Esophagus muscularis mucosa (tissue), 4 donors: ENCODE measurements around the gene SFSWAP. TPM values are rescaled to one million over a fixed set of nuclear protein-coding genes. Genes with fewer than 3 reads are reported as not detected.

ENCODE experiments used
- DNase-seq: peaks from one replicate; pipeline ENCODE4 v3.0.0-alpha.2; 2017; ENCODE audit errors: extremely low spot score
- H3K27ac ChIP-seq, 4 donors: fragments of 200-600 bp; sonication (generic); replicated peaks in 1 of 4; 1 replicate in 3 of 4; 2 replicates in 1 of 4; pipeline ENCODE4 v1.5.1; 2016 to 2019; ENCODE audit warnings: mild to moderate bottlenecking in 1 of 4
- H3K27me3 ChIP-seq, 4 donors: fragments of 200-600 bp; sonication (generic); one replicate each; pipeline versions ENCODE4 v1.5.1 to v1.6.0; 2016 to 2019
- H3K36me3 ChIP-seq, 4 donors: fragments of 200-600 bp; sonication (generic); one replicate each; pipeline ENCODE4 v1.5.1; 2016 to 2019
- H3K4me1 ChIP-seq, 4 donors: fragments of 200-600 bp; sonication (generic); one replicate each; pipeline ENCODE4 v1.5.1; 2016 to 2019
- H3K4me3 ChIP-seq, 4 donors: fragments of 200-600 bp; sonication (generic); 1 replicate in 2 of 4; 2 replicates in 2 of 4; pipeline ENCODE4 v1.5.1; 2016 to 2019; ENCODE audit warnings: mild to moderate bottlenecking in 4 of 4, moderate library complexity in 1 of 4
- H3K9me3 ChIP-seq, 4 donors: fragments of 200-600 bp; sonication (generic); 1 replicate in 3 of 4; 2 replicates in 1 of 4; pipeline ENCODE4 v1.5.1; 2016 to 2019
- CTCF ChIP-seq, 3 experiments: fragments of 200-600 bp in 2 of 3; fragments of 450-650 bp in 1 of 3; sonication (generic) in 2 of 3; IDR thresholded peaks; one replicate each; pipeline ENCODE4 v1.5.1; 2017 to 2019; ENCODE audit warnings: antibody characterized with exemption in 3 of 3, mild to moderate bottlenecking in 2 of 3, moderate library complexity in 1 of 3
- EP300 ChIP-seq: sonication (generic); formaldehyde crosslinking; IDR thresholded peaks from one replicate; pipeline ENCODE4 v1.6.1; 2017; ENCODE audit warnings: antibody characterized with exemption
- POLR2A ChIP-seq: fragments of 450-650 bp; IDR thresholded peaks from one replicate; pipeline ENCODE4 v1.6.1; 2017; ENCODE audit warnings: antibody characterized with exemption, moderate library complexity, mild to moderate bottlenecking, low read depth
- POLR2AphosphoS5 ChIP-seq, 2 donors: sonication (generic); formaldehyde crosslinking; IDR thresholded peaks; one replicate each; pipeline ENCODE4 v1.6.1; 2017; ENCODE audit warnings: antibody characterized with exemption in 2 of 2
- WGBS: methylation state at CpG from one replicate; pipeline ENCODE4 v1.1.5; 2018; 5-methylcytosine and 5-hydroxymethylcytosine counted together
- intact Hi-C: fragments of 100-400 bp; cut with DNase I; formaldehyde crosslinking; loops from one replicate; pipeline ENCODE4 v1.15.1; 2023
- total RNA-seq, 4 donors: library from RNA; depleted of rRNA; stranded (reverse); fragments of >200 nt; gene quantifications; one replicate each; pipeline versions ENCODE4 v1.1.0 to v1.2.1, GENCODE V29; 2016

The SFSWAP gene
- total RNA-seq, 4 donors from 2014 or later, result 21.7 to 28.2 (median 25.0) TPM

GRCh38 chr12:131788070-131788469 is 77.2 kb downstream of the SFSWAP start:
- 88% methylated on average over 11 of the region's 11 CpGs for WGBS
- DNase-seq, result no peak
- peaks cover 40 to 87% (median 85%) of the 10 kb centered on the region in 4 donors for H3K36me3 ChIP-seq
- no peak for TF ChIP-seq CTCF (IDR thresholded peaks at IDR 0.05)
- no peak for TF ChIP-seq POLR2A
- no peak for TF ChIP-seq POLR2AphosphoS5 (IDR thresholded peaks at IDR 0.05)
- no peak for TF ChIP-seq EP300
- no peaks in the 10 kb centered on the region for H3K27me3 ChIP-seq
- intact Hi-C loops, result no loop called here
- no peak overlapping the region for H3K4me3 ChIP-seq
- no peaks in the 10 kb centered on the region for H3K9me3 ChIP-seq
- H3K27ac ChIP-seq, result no peak overlapping the region
- peaks cover 0 to 7% (median 0%) of the 10 kb centered on the region in 4 donors for H3K4me1 ChIP-seq

GRCh38 chr12:131789638-131790037 is 78.7 kb downstream of the SFSWAP start:
- peaks cover 40 to 100% (median 93%) of the 10 kb centered on the region in 4 donors for H3K36me3 ChIP-seq
- H3K4me1 ChIP-seq, result no peaks in the 10 kb centered on the region
- TF ChIP-seq POLR2AphosphoS5 (IDR thresholded peaks at IDR 0.05) (no peak), CTCF (IDR thresholded peaks at IDR 0.05) (no peak), EP300 (no peak), POLR2A (no peak)
- DNase-seq, result no peak
- no peaks in the 10 kb centered on the region for H3K27me3 ChIP-seq
- 91% methylated on average over 12 of the region's 12 CpGs for WGBS
- intact Hi-C loops, result no loop called here
- no peaks in the 10 kb centered on the region for H3K9me3 ChIP-seq
- no peak overlapping the region for H3K27ac ChIP-seq
- no peak overlapping the region for H3K4me3 ChIP-seq

GRCh38 chr12:131793243-131794022 is 82.5 kb downstream of the SFSWAP start:
- WGBS, result 81% methylated on average over 18 of the region's 19 CpGs
- no peak overlapping the region for H3K27ac ChIP-seq
- no peaks in the 10 kb centered on the region for H3K27me3 ChIP-seq

GRCh38 chr12:131794061-131794460 is 83.2 kb downstream of the SFSWAP start:
- no peak for DNase-seq
- 94% methylated on average over 7 of the region's 7 CpGs for WGBS
- intact Hi-C loops, result no loop called here
- Histone ChIP-seq H3K4me1 (no peaks in the 10 kb centered on the region), H3K27ac (no peak overlapping the region), H3K27me3 (no peaks in the 10 kb centered on the region), H3K4me3 (no peak overlapping the region), H3K36me3 (peaks cover 30 to 96% (median 90%) of the 10 kb centered on the region in 4 donors), H3K9me3 (no peaks in the 10 kb centered on the region)
- TF ChIP-seq POLR2A, result no peak
- TF ChIP-seq POLR2AphosphoS5 (IDR thresholded peaks at IDR 0.05), result no peak
- TF ChIP-seq EP300, result no peak
- no peak for TF ChIP-seq CTCF (IDR thresholded peaks at IDR 0.05)

More at GRCh38 chr12:131793243-131794022, 82.5 kb downstream of the SFSWAP start:
- H3K4me1 ChIP-seq, result no peaks in the 10 kb centered on the region
- DNase-seq, result no peak
- intact Hi-C loops, result no loop called here
- H3K36me3 ChIP-seq, result peaks cover 31 to 96% (median 90%) of the 10 kb centered on the region in 4 donors
- H3K9me3 ChIP-seq, result no peaks in the 10 kb centered on the region
- TF ChIP-seq EP300 (no peak), POLR2A (no peak), POLR2AphosphoS5 (IDR thresholded peaks at IDR 0.05) (no peak), CTCF (IDR thresholded peaks at IDR 0.05) (no peak)
- H3K4me3 ChIP-seq, result no peak overlapping the region
